GM06990 (cell line): ENCODE results near the gene PSD2.
"Not testable (repeated sequence)": the region's sequence is repeated elsewhere in the genome, so short reads cannot be mapped to it uniquely, and the experiment has no call there.

Experiments
- DNase-seq: peaks from one replicate; pipeline ENCODE4 v3.0.0-alpha.2; 2011; ENCODE audit not compliant: insufficient read length; ENCODE audit errors: extremely low read depth
- H3K27me3 ChIP-seq: replicated peaks from 2 replicates; pipeline ENCODE4 v1.6.0; 2011; ENCODE audit warnings: low read length; ENCODE audit not compliant: control insufficient read depth, insufficient read depth
- H3K36me3 ChIP-seq: 2 replicates; pipeline ENCODE4 v1.5.1; 2011; ENCODE audit warnings: low read length; ENCODE audit not compliant: control insufficient read depth, insufficient read depth
- H3K4me3 ChIP-seq: replicated peaks from 2 replicates; pipeline ENCODE4 v1.5.1; 2011; ENCODE audit warnings: low read depth, mild to moderate bottlenecking, control low read depth, low read length
- CTCF ChIP-seq: IDR thresholded peaks from 2 replicates; pipeline ENCODE4 v1.5.1; 2011; ENCODE audit warnings: low read length, control low read depth, mild to moderate bottlenecking, inconsistent platforms; ENCODE audit not compliant: insufficient read depth, poor library complexity, severe bottlenecking

PSD2 gene

GRCh38 chr5:139789845-139790189 lies 5.8 kb upstream of the PSD2 start:
- TF ChIP-seq CTCF = no peak
- H3K4me3 ChIP-seq = no peak overlapping the region
- no peak for DNase-seq
- H3K36me3 ChIP-seq = no peaks in the 10 kb centered on the region
- H3K27me3 ChIP-seq = peaks cover under 1% of the 10 kb centered on the region

GRCh38 chr5:139792218-139792617 lies 3.4 kb upstream of the PSD2 start:
- Histone ChIP-seq H3K27me3 (peaks cover 2% of the 10 kb centered on the region), H3K36me3 (no peaks in the 10 kb centered on the region), H3K4me3 (no peak overlapping the region)
- no peak for TF ChIP-seq CTCF
- no peak for DNase-seq

- H3K4me3 ChIP-seq, H3K27me3 ChIP-seq, H3K36me3 ChIP-seq, DNase-seq: not testable (repeated sequence)
These were observed 3.0 kb upstream of the PSD2 start for GRCh38 chr5:139792655-139793054.

GRCh38 chr5:139794067-139794846 lies 1.4 kb upstream of the PSD2 start:
- DNase-seq = no peak
- peaks cover 3% of the 10 kb centered on the region for H3K27me3 ChIP-seq
- H3K4me3 ChIP-seq = no peak overlapping the region
- H3K36me3 ChIP-seq = no peaks in the 10 kb centered on the region
- TF ChIP-seq CTCF = no peak

- H3K27me3 ChIP-seq = peaks cover 3% of the 10 kb centered on the region
- H3K4me3 ChIP-seq = no peak overlapping the region
- DNase-seq = no peak
- TF ChIP-seq CTCF = no peak
- no peaks in the 10 kb centered on the region for H3K36me3 ChIP-seq
These were observed 626 bp downstream of the PSD2 start for GRCh38 chr5:139796061-139796806.

- peaks cover 6% of the 10 kb centered on the region for H3K27me3 ChIP-seq
- no peak overlapping the region for H3K4me3 ChIP-seq
- DNase-seq = no peak
- no peaks in the 10 kb centered on the region for H3K36me3 ChIP-seq
- no peak for TF ChIP-seq CTCF
These were observed 1.7 kb downstream of the PSD2 start for GRCh38 chr5:139797335-139797734.
